GM12892 (cell line): ENCODE measurements around the gene KRTAP9-1.

Experiments
- DNase-seq: peaks from one replicate; pipeline ENCODE4 v3.0.0; 2011; ENCODE audit not compliant: insufficient read length
- FAIRE-seq: peaks from 2 replicates; lab custom pipeline; 2011; peaks lifted over from hg19 to GRCh38; lab: Jason Lieb, UNC
- POLR2A ChIP-seq: IDR thresholded peaks from 2 replicates; pipeline ENCODE4 v1.6.1; 2011; ENCODE audit warnings: low read depth, low read length, control low read depth
- POLR2AphosphoS5 ChIP-seq: IDR thresholded peaks from 2 replicates; pipeline ENCODE4 v1.6.1; 2011; ENCODE audit warnings: low read depth, low read length, control low read depth
- TAF1 ChIP-seq: IDR thresholded peaks from 2 replicates; pipeline ENCODE4 v1.6.1; 2011; ENCODE audit warnings: low read depth, mild to moderate bottlenecking, control low read depth, low read length, borderline replicate concordance

KRTAP9-1 gene

DNA sequence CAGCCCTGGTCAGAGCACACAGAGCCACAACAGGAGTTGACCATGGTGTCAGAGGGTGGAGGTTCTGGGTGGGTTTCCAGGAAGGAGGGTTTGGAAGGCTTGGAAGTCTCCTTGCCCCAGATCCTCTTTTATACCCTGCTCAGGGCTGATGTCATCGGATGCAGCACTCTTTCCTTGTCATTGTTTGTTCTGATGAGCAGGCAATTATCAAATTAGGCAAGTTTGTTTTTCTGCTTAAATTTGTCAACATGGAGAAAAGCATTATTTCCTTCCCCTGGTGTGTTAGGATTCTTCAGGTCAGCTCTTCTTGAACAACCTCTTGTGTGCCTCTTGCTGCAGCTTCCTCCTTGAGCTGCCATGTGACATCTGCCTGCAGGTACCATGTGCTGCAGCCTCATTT is 29.0 kb upstream of the KRTAP9-1 start, which contains the start of gene KRTAP4-4:
KRTAP4-4 (minus strand) TSS at position 101 of the 400 bp plus-strand sequence; CDS start at position 44, 57 bp downstream.
- no peak for DNase-seq
- TF ChIP-seq POLR2A = no peak
- no peak for TF ChIP-seq POLR2AphosphoS5
- no peak for TF ChIP-seq TAF1

DNA sequence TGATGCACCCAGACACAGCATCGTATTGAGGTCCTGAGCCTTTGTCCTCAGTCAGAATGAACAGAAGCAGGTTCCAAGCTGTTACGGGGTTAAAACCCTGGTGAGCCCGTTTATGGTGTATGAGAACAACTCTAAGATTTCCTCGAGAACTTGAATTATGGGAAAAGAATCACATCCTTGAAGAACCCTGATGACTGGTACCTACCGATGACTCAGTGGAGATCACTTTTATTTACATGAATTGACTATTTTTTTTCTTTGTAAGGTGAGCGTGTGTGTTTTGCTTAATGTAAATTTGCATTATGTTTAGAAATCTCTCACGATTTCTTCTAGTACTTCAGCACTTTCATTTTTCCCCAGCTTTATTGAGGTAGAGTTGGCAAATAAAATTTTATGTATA is 25.9 kb upstream of the KRTAP9-1 start:
- DNase-seq = no peak
- no peak for FAIRE-seq
- TF ChIP-seq POLR2AphosphoS5 (no peak), TAF1 (no peak), POLR2A (no peak)

More for the DNA sequence above, 29.0 kb upstream of the KRTAP9-1 start, which contains the start of gene KRTAP4-4:
- no peak for FAIRE-seq

DNA sequence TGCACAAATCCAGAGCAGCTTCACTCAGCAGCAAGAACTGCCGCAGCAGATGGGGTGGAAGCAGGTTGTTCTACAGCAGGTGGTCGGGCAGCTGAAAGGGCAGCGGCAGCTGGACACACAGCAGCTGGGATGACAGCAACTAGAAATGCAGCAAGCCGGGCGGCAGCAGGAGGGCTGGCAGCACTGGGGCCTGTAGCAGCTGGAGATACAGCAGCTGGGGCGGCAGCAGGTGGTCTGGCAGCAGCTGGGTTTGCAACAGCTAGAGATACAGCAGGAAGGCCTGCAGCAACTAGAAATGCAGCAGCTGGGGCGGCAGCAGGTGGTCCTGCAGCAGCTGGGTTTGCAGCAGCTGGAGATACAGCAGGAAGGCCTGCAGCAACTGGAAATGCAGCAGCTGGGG is 22.1 kb upstream of the KRTAP9-1 start:
- TF ChIP-seq POLR2AphosphoS5 = no peak
- TF ChIP-seq TAF1 = no peak
- TF ChIP-seq POLR2A = no peak
- FAIRE-seq (no peak), DNase-seq (no peak)

DNA sequence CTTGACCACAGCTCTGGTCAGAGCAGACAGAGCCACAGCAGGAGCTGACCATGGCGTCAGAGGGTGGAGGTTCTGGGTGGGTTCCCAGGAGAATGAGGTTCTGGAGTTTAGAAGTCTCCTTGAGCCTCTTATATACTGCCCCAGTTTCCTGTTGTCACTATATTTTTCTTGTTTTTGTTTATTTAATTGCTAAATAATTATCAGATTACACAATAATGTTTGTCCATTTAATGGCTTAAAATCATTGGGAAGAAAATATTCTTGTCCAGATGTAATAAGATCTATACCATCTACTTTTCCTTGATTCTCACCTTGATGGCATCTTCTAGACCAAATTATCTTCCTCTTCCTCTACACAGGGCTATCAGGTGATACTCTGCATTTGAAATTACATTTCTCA is 21.6 kb upstream of the KRTAP9-1 start, which contains the start of gene KRTAP4-3:
KRTAP4-3 (minus strand) TSS at position 101 of the 400 bp plus-strand sequence; CDS start at position 52, 49 bp downstream.
- FAIRE-seq (no peak), DNase-seq (no peak)
- TF ChIP-seq POLR2AphosphoS5 (no peak), TAF1 (no peak), POLR2A (no peak)

DNA sequence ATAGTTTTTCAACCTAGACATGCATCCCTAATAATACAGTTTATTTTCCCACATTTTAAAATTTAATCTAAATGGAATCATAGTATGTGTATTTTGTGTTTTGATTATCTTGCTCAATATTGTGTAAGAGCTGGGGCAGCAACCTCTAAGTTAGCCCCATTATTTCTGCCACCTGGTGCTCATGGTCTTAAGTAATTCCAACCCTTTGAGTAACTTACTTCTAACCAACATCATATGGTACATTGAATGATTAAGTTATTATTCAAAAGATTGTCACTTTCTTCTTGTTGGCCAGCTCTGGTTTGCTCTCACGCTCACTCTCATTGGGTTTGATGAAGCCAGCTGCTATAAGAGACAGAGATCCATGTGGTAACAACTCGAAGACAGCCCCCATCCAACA is 17.8 kb upstream of the KRTAP9-1 start:
- DNase-seq (no peak), FAIRE-seq (no peak)
- no peak for TF ChIP-seq POLR2A
- no peak for TF ChIP-seq TAF1
- no peak for TF ChIP-seq POLR2AphosphoS5

DNA sequence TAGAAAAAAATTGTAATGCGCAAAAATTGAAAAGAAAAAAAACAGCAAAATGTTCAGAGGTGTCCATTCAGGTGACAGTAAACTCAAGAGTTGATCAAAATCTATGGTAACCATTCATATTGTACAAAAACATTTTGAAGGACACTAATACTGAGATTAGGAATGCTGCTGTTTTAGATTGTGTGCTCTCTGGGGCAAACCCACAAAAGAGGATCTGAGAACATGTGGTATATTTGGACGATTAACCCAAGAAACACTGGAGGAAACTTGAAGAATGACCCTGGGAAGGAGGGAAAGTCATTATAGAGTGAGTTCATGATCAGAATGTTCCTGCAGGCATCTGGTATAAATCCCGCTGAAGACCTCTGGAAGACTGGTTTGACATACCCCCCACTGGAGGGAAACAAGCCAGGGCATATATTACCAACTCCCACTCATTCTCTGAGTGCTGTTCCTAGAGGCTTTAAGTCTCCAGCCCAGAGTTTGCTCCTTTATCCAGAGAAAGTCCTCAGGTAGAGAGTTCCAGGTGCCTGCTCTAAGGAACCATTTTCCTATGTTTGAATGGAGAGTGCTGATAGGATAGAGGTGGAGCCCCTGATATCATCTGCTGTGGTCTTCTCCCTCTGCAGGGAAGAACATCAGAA is 12.8 kb upstream of the KRTAP9-1 start:
- DNase-seq (no peak), FAIRE-seq (no peak)
- no peak for TF ChIP-seq POLR2AphosphoS5

DNA sequence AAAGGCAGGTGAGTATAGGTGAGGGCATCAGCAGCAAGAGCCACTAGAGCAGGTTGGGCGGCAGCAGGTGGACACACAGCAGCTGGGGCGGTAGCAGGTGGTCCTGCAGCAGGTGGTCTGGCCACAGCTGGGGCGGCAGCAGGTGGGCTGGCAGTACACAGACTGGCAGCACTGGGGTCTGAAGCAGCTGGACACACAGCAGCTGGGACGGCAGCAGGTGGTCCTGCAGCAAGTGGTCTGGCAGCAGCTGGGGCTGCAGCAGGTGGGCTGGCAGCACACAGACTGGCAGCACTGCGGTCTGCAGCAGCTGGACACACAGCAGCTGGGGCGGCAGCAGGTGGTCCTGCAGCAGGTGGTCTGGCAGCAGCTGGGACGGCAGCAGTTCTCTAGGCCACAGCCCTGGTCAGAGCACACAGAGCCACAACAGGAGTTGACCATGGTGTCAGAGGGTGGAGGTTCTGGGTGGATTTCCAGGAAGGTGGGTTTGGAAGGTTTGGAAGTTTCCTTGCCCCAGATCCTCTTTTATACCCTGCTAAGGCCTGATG is 11.9 kb upstream of the KRTAP9-1 start, which contains the start of gene KRTAP4-2:
KRTAP4-2 (minus strand) TSS at position 495 of the 545 bp plus-strand sequence; CDS start at position 438, 57 bp downstream.
- FAIRE-seq = no peak
- no peak for DNase-seq
- TF ChIP-seq POLR2A (no peak), POLR2AphosphoS5 (no peak), TAF1 (no peak)

DNA sequence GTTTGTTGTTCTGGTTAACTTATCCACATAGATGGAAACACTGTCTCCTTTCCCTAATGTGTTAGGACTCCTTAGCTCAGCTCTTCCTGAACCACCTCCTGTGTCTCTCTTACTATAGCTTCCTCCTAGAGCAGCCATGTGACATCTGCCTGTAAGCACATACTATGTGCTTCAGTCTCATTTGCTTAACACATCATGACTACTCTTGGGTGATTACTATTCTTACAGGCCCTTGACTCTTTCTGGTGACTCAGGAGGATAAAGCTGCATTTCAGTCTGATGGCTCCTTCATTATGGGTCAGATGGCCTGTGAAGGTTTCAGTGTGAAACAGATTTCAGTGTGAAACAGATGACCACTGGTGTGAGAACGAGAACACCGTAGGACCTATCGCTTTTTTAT is 11.3 kb upstream of the KRTAP9-1 start:
- no peak for TF ChIP-seq POLR2A
- TF ChIP-seq TAF1 = no peak
- no peak for TF ChIP-seq POLR2AphosphoS5
- no peak for DNase-seq
- FAIRE-seq = no peak

DNA sequence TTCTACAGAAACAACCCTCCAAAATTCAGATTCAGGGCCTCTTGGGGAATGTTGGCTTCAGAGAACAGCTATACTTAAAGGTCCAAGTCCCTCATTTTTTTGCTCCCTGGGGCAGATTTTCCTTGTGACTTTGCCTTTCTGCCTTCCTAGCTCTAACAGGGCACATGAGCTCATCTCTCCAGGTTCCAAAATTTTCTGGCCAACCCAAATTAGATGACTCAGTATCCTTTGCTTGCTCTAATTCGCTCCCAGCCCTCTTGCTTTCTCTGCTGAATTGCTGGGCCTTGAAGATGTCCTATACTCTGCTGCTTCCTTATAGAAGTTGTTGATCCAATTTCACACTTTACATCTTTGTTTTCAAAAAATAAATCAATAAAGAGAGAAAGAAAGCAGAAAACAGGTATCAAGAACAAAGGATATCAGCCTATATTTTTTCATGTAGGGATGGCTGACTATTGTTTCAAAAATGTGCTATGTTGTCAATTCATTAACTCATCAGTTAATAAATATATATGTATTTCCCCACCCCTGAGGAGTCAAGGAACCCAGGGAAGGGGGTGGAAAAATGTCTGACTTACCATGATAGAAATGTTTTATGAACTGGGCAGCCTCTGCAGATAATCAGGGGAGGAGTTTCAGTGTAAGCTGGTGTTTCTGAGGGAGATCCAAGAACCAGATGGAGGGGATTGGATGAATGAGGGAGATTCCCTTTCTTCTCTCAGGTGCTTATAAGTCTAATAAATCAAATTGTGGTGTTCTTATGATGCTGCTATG is 10.7 kb upstream of the KRTAP9-1 start:
- TF ChIP-seq POLR2AphosphoS5 (no peak), TAF1 (no peak), POLR2A (no peak)
- DNase-seq (no peak), FAIRE-seq (no peak)

DNA sequence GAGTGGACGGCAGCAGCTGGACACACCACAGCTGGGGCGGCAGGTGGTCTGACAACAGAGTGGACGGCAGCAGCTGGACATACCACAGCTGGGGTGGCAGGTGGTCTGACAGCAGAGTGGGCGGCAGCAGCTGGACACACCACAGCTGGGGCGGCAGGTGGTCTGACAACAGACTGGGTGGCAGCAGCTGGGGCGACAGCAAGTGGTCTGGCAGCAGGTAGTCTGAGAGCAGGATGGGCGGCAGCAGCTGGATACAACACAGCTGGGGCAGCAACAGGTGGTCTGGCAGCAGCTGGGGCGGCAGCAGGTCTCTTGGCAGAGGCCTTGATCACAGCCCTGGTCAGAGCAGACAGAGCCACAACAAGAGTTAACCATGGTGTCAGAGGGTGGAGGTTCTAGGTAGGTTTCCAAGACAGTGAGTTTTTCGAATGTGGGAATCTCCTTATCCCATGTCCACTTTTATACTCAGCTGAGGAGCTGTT is 5.2 kb upstream of the KRTAP9-1 start, which contains the start of gene KRTAP4-1:
KRTAP4-1 (minus strand) TSS at position 432 of the 482 bp plus-strand sequence; CDS start at position 375, 57 bp downstream.
- no peak for FAIRE-seq

DNA sequence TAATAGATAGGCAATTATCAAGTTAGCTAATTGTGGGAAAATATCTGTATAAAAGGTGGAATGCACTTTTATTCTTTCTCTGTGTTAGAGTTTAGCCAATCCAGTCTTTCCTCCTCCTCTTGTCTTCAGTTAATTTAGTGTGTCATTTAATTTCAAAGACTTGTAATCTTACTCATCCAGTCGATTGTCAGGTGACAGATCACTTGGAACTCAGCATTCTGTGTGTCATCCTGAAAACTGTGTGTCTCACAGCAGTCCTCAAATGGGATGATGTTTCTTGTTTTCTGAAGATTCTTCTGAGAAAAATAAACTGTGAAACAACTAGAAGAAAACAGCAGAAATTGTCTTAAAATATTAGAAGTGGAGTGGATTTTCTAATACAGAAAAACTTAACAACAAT is 4.7 kb upstream of the KRTAP9-1 start:
- FAIRE-seq = no peak
- DNase-seq = no peak

More for the DNA sequence above, 5.2 kb upstream of the KRTAP9-1 start, which contains the start of gene KRTAP4-1:
- DNase-seq = no peak
- TF ChIP-seq POLR2AphosphoS5 (no peak), TAF1 (no peak), POLR2A (no peak)

DNA sequence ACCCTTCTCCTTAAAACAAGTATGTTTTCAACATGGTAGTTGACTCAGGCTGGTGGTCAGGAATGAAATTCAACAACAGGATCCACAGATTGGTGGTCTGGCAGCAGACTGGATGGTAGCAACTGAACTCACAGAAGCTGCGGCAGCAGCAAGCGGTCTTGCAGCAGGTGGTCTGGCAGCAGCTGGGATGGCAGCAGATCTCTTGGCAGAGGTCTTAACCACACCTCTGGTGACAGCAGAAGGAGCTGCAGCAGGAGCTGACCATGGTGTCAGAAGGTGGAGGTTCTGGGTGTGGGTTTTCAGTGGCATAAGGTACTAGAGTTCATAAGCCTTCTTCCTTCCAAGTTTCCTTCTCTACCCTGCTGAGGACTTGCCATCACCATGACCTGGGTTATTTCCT is 2.8 kb upstream of the KRTAP9-1 start:
- no peak for TF ChIP-seq TAF1
- TF ChIP-seq POLR2A = no peak
- no peak for TF ChIP-seq POLR2AphosphoS5
- DNase-seq = no peak
- FAIRE-seq = no peak

More for the DNA sequence above, 4.7 kb upstream of the KRTAP9-1 start:
- no peak for TF ChIP-seq POLR2A
- no peak for TF ChIP-seq TAF1
- no peak for TF ChIP-seq POLR2AphosphoS5
